Loucy (cell line): ENCODE results near the gene WNT9A.

Experiments
- CTCF ChIP-seq: fragments of 200-600 bp; sonication (generic); conservative IDR thresholded peaks from 2 replicates; pipeline ENCODE4 v1.5.1; 2014; ENCODE audit warnings: mild to moderate bottlenecking, antibody characterized with exemption, low read length
- EZH2phosphoT487 ChIP-seq: fragments of 200-600 bp; IDR thresholded peaks from 2 replicates; pipeline ENCODE4 v1.6.1; 2018; ENCODE audit warnings: antibody characterized with exemption, mild to moderate bottlenecking, moderate library complexity, borderline replicate concordance

GRCh38 chr1:227886503-227886961 is 61.2 kb downstream of the WNT9A start:
- TF ChIP-seq EZH2phosphoT487: no peak
- no peak for TF ChIP-seq CTCF
